ENCODE measurements around the gene RBM23. TPM values are rescaled to one million over a fixed set of nuclear protein-coding genes. Genes with fewer than 3 reads are reported as not detected.

The RBM23 gene
- polyA plus RNA-seq, 1 of the 3 experiments (the other 2 are of a cell fraction) = 65.5 TPM

- H3K4me3 ChIP-seq (ENCODE audit: low read depth in 2 of 2, low read length in 1 of 2) = no peak overlapping the region
- H4K20me1 ChIP-seq (ENCODE audit: insufficient read depth) = no peaks in the 10 kb centered on the region
- no peak overlapping the region for H3K9ac ChIP-seq
- peaks cover 32 to 47% of the 10 kb centered on the region in 2 experiments for H3K36me3 ChIP-seq (replicated peaks in 1 of 2; ENCODE audit: control insufficient read depth in 1 of 2, insufficient read depth in 2 of 2, low read length in 1 of 2)
- TF ChIP-seq MEF2A (IDR thresholded peaks at IDR 0.05; ENCODE audit: borderline replicate concordance, low read depth) = no peak
- no peak for TF ChIP-seq RCOR1 (IDR thresholded peaks at IDR 0.05; ENCODE audit: low read length)
- TF ChIP-seq SMC3 (IDR thresholded peaks at IDR 0.05; ENCODE audit: low read depth, low read length) = no peak
- TF ChIP-seq TCF12 (IDR thresholded peaks at IDR 0.05) = no peak
- TF ChIP-seq YY1 (IDR thresholded peaks at IDR 0.05; ENCODE audit: low read depth) = no peak
- TF ChIP-seq, protein P1, sequence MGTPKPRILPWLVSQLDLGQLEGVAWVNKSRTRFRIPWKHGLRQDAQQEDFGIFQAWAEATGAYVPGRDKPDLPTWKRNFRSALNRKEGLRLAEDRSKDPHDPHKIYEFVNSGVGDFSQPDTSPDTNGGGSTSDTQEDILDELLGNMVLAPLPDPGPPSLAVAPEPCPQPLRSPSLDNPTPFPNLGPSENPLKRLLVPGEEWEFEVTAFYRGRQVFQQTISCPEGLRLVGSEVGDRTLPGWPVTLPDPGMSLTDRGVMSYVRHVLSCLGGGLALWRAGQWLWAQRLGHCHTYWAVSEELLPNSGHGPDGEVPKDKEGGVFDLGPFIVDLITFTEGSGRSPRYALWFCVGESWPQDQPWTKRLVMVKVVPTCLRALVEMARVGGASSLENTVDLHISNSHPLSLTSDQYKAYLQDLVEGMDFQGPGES (IDR thresholded peaks at IDR 0.05; ENCODE audit: low read depth, low read length) = no peak
- no peak overlapping the region for H3K4me2 ChIP-seq
- H3K9me2 ChIP-seq = no peaks in the 10 kb centered on the region
- ChIA-PET CTCF (interaction anchor here (1.0 to 4.6 kb wide), 5 partner anchors 22 to 305 kb away, joined by 3 to 28 read pairs (median 4); no protein-coding TSS in a partner anchor), POLR2A (interaction anchor here (0.5 kb wide), 1 partner anchor 1262 kb away, joined by 3 read pairs; no protein-coding TSS in a partner anchor)
- H3K27me3 ChIP-seq (ENCODE audit: insufficient read depth) = no peaks in the 10 kb centered on the region
- no peak overlapping the region for H2AFZ ChIP-seq (ENCODE audit: low read depth)
- 96% methylated on average over 6 of the region's 15 CpGs for WGBS (ENCODE audit: low lambda C conversion rate)
- DNase-seq = no peak
- no peak overlapping the region for H3K27ac ChIP-seq (ENCODE audit: low read depth in 2 of 2, low read length in 1 of 2)
- peaks cover 23% of the 10 kb centered on the region for H3K79me2 ChIP-seq (ENCODE audit: insufficient read depth)
- no peaks in the 10 kb centered on the region for H3K9me3 ChIP-seq
- H3K4me1 ChIP-seq (ENCODE audit: control insufficient read depth in 1 of 2, insufficient read depth in 2 of 2, low read depth in 1 of 2, low read length in 1 of 2) = peaks cover 8 to 17% of the 10 kb centered on the region in 2 experiments
- peaks cover 24% of the 10 kb centered on the region for H3F3A ChIP-seq (replicated peaks; ENCODE audit: insufficient read depth)
These were observed 43.8 kb downstream of the RBM23 start for GRCh38 chr14:22875003-22875747.

GRCh38 chr14:22872833-22873520, 46.0 kb downstream of the RBM23 start:
- H3K79me2 ChIP-seq (ENCODE audit: insufficient read depth) = peaks cover 23% of the 10 kb centered on the region
- CTCF ChIA-PET = interaction anchor here (0.6 to 6.0 kb wide), 37 partner anchors 9 to 482 kb away, joined by 3 to 77 read pairs (median 3); partner anchors contain the start of genes ACIN1, PRMT5 and REM2
- POLR2A ChIA-PET = interaction anchor here (0.6 to 1.9 kb wide), 3 partner anchors 9 to 43 kb away, joined by 3 to 7 read pairs (median 3); no protein-coding TSS in a partner anchor
- peaks cover 24% of the 10 kb centered on the region for H3F3A ChIP-seq (replicated peaks; ENCODE audit: insufficient read depth)
- DNase-seq = no peak
- TF ChIP-seq YY1 (IDR thresholded peaks at IDR 0.05; ENCODE audit: low read depth) (no peak), FOXM1 (IDR thresholded peaks at IDR 0.05; ENCODE audit: low read depth) (no peak), FOSL2 (IDR thresholded peaks at IDR 0.05; ENCODE audit: borderline replicate concordance, low read depth) (no peak), TEAD4 (IDR thresholded peaks at IDR 0.05; ENCODE audit: borderline replicate concordance, insufficient read depth) (no peak), SIN3A (IDR thresholded peaks at IDR 0.05; ENCODE audit: borderline replicate concordance, low read depth, low read length) (no peak), FOXJ3 (CRISPR knock-in tag; IDR thresholded peaks at IDR 0.05) (no peak), NFIC (IDR thresholded peaks at IDR 0.05; ENCODE audit: borderline replicate concordance) (no peak)
- TF ChIP-seq, protein P2, sequence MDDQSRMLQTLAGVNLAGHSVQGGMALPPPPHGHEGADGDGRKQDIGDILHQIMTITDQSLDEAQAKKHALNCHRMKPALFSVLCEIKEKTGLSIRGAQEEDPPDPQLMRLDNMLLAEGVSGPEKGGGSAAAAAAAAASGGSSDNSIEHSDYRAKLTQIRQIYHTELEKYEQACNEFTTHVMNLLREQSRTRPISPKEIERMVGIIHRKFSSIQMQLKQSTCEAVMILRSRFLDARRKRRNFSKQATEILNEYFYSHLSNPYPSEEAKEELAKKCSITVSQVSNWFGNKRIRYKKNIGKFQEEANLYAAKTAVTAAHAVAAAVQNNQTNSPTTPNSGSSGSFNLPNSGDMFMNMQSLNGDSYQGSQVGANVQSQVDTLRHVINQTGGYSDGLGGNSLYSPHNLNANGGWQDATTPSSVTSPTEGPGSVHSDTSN (IDR thresholded peaks at IDR 0.05) = no peak
- H3K4me3 ChIP-seq (ENCODE audit: low read depth in 2 of 2, low read length in 1 of 2) = peak overlapping the region; percentile 77 to 93
- peak overlapping the region; percentile 77 for H3K4me2 ChIP-seq
- H3K9me2 ChIP-seq = no peaks in the 10 kb centered on the region
- 42% methylated on average over 8 of the region's 10 CpGs for WGBS (ENCODE audit: low lambda C conversion rate)
- H4K20me1 ChIP-seq (ENCODE audit: insufficient read depth) = no peaks in the 10 kb centered on the region
- no peaks in the 10 kb centered on the region for H3K9me3 ChIP-seq
- H3K36me3 ChIP-seq (replicated peaks in 1 of 2; ENCODE audit: control insufficient read depth in 1 of 2, insufficient read depth in 2 of 2, low read length in 1 of 2) = peaks cover 29 to 41% of the 10 kb centered on the region in 2 experiments
- peak overlapping the region; percentile 83; the same call in 1 of the 2 replicates for H2AFZ ChIP-seq (ENCODE audit: low read depth)
- peaks cover 8 to 17% of the 10 kb centered on the region in 2 experiments for H3K4me1 ChIP-seq (ENCODE audit: control insufficient read depth in 1 of 2, insufficient read depth in 2 of 2, low read depth in 1 of 2, low read length in 1 of 2)
- H3K27me3 ChIP-seq (ENCODE audit: insufficient read depth) = no peaks in the 10 kb centered on the region
- peak overlapping the region; percentile 80 for H3K9ac ChIP-seq
- peak overlapping the region; percentile 20 to 87; a peak in 2 of 4 replicates for H3K27ac ChIP-seq (ENCODE audit: low read depth in 2 of 2, low read length in 1 of 2)
